ENCODE results near the gene CPEB2. TPM values are rescaled to one million over a fixed set of nuclear protein-coding genes. Genes with fewer than 3 reads are reported as not detected.

Gene CPEB2
- total and polyA plus RNA-seq, 10 of the 15 experiments (the other 5 are each of a cell fraction or from before 2014, with no cell fraction given), result 0.73 to 8.3 (median 3.7) TPM

GRCh38 chr4:14985161-14985560 is 17.1 kb upstream of the CPEB2 start:
- POLR2A ChIA-PET, result interaction anchor here (0.5 kb wide), 1 partner anchor 669 kb away, joined by 3 read pairs; no protein-coding TSS in a partner anchor
- 74% methylated on average over 1 of the region's 1 CpG for WGBS (ENCODE audit: insufficient coverage, insufficient replicate concordance, low lambda C conversion rate, missing lambda C conversion rate)
- DNase-seq (ENCODE audit: low read depth, low spot score) (no peak), FAIRE-seq (no peak), ATAC-seq (no peak)
- SMC1A ChIA-PET (ENCODE audit: uncharacterized antibody, unreplicated experiment), result interaction anchor here (0.9 to 1.1 kb wide), 3 partner anchors 12 to 67 kb away, joined by 3 to 4 read pairs (median 3); no protein-coding TSS in a partner anchor
- Histone ChIP-seq H4K20me1 (ENCODE audit: control insufficient read depth, insufficient read depth) (no peaks in the 10 kb centered on the region), H3K4me3 (no peak overlapping the region), H3K79me2 (ENCODE audit: control insufficient read depth, insufficient read depth, low read length) (no peaks in the 10 kb centered on the region), H3K4me1 (ENCODE audit: control insufficient read depth, insufficient read depth, low read length) (no peaks in the 10 kb centered on the region), H2AFZ (ENCODE audit: control insufficient read depth, low read depth, low read length) (no peak overlapping the region), H3K4me2 (ENCODE audit: control insufficient read depth, insufficient read depth) (no peak overlapping the region), H3K27me3 (replicated peaks in 1 of 2; ENCODE audit: control insufficient read depth in 2 of 2, insufficient read depth in 2 of 2, low read length in 1 of 2) (no peaks in the 10 kb centered on the region), H3K9me3 (replicated peaks; ENCODE audit: control insufficient read depth, insufficient read depth, low read length) (no peaks in the 10 kb centered on the region), H3K27ac (ENCODE audit: control insufficient read depth, insufficient read depth) (no peak overlapping the region), H3K36me3 (ENCODE audit: control insufficient read depth in 2 of 2, insufficient read depth in 2 of 2, low read length in 1 of 2) (no peaks in the 10 kb centered on the region), H3K9ac (ENCODE audit: control insufficient read depth, insufficient read depth, low read length) (no peak overlapping the region)
- RAD21 ChIA-PET (ENCODE audit: unreplicated experiment), result no interaction called here
- CTCF ChIA-PET, result interaction anchor here (1.1 kb wide), 1 partner anchor 15 kb away, joined by 3 read pairs; no protein-coding TSS in a partner anchor
- TF ChIP-seq GABPA (IDR thresholded peaks at IDR 0.05; ENCODE audit: low read depth), result no peak
- TF ChIP-seq, protein P1, sequence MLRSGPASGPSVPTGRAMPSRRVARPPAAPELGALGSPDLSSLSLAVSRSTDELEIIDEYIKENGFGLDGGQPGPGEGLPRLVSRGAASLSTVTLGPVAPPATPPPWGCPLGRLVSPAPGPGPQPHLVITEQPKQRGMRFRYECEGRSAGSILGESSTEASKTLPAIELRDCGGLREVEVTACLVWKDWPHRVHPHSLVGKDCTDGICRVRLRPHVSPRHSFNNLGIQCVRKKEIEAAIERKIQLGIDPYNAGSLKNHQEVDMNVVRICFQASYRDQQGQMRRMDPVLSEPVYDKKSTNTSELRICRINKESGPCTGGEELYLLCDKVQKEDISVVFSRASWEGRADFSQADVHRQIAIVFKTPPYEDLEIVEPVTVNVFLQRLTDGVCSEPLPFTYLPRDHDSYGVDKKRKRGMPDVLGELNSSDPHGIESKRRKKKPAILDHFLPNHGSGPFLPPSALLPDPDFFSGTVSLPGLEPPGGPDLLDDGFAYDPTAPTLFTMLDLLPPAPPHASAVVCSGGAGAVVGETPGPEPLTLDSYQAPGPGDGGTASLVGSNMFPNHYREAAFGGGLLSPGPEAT (IDR thresholded peaks at IDR 0.05; ENCODE audit: low read depth), result no peak
- TF ChIP-seq GATAD2B (conservative IDR thresholded peaks at IDR 0.05; ENCODE audit: low read depth), result no peak
- TF ChIP-seq NFIC (IDR thresholded peaks at IDR 0.05; ENCODE audit: low read depth, low read length), result no peak
- TF ChIP-seq EGR1 (IDR thresholded peaks at IDR 0.05; ENCODE audit: borderline replicate concordance in 1 of 2, low read depth in 2 of 2, low read length in 2 of 2), result no peak
- TF ChIP-seq NFYB (IDR thresholded peaks at IDR 0.05; ENCODE audit: insufficient read depth, low read depth, low read length), result no peak
- TF ChIP-seq KLF5 (IDR thresholded peaks at IDR 0.05; ENCODE audit: partially characterized antibody), result no peak
- TF ChIP-seq, protein P2, sequence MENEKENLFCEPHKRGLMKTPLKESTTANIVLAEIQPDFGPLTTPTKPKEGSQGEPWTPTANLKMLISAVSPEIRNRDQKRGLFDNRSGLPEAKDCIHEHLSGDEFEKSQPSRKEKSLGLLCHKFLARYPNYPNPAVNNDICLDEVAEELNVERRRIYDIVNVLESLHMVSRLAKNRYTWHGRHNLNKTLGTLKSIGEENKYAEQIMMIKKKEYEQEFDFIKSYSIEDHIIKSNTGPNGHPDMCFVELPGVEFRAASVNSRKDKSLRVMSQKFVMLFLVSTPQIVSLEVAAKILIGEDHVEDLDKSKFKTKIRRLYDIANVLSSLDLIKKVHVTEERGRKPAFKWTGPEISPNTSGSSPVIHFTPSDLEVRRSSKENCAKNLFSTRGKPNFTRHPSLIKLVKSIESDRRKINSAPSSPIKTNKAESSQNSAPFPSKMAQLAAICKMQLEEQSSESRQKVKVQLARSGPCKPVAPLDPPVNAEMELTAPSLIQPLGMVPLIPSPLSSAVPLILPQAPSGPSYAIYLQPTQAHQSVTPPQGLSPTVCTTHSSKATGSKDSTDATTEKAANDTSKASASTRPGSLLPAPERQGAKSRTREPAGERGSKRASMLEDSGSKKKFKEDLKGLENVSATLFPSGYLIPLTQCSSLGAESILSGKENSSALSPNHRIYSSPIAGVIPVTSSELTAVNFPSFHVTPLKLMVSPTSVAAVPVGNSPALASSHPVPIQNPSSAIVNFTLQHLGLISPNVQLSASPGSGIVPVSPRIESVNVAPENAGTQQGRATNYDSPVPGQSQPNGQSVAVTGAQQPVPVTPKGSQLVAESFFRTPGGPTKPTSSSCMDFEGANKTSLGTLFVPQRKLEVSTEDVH (IDR thresholded peaks at IDR 0.05; ENCODE audit: low read depth, partially characterized antibody), result no peak
- no peak for TF ChIP-seq MYB (IDR thresholded peaks at IDR 0.05; ENCODE audit: borderline replicate concordance, low read depth, low read length)
- no peak for TF ChIP-seq BMI1 (IDR thresholded peaks at IDR 0.05; ENCODE audit: borderline replicate concordance)
- TF ChIP-seq, protein P3, sequence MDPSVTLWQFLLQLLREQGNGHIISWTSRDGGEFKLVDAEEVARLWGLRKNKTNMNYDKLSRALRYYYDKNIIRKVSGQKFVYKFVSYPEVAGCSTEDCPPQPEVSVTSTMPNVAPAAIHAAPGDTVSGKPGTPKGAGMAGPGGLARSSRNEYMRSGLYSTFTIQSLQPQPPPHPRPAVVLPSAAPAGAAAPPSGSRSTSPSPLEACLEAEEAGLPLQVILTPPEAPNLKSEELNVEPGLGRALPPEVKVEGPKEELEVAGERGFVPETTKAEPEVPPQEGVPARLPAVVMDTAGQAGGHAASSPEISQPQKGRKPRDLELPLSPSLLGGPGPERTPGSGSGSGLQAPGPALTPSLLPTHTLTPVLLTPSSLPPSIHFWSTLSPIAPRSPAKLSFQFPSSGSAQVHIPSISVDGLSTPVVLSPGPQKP (IDR thresholded peaks at IDR 0.05; ENCODE audit: low read depth, low read length), result no peak
- no peak for TF ChIP-seq PAX8 (IDR thresholded peaks at IDR 0.05)
- no peak for TF ChIP-seq SIN3A (IDR thresholded peaks at IDR 0.05; ENCODE audit: low read depth, low read length)
- TF ChIP-seq ZNF24 (IDR thresholded peaks at IDR 0.05), result no peak
- in situ Hi-C loops (cut with MboI), result no loop called here
- intact Hi-C loops (cut with micrococcal nuclease; ENCODE audit: unreplicated experiment), result no loop called here
- BruUV-seq (replicated peaks), result no TSS peak

All from GM12878 (cell line).